Measurements from ENCODE around the gene AP3B1.
"Not testable (repeated sequence)": the region's sequence is repeated elsewhere in the genome, so short reads cannot be mapped to it uniquely, and the experiment has no call there.

The AP3B1 gene

GRCh38 chr5:78178356-78178755 lies 116.1 kb downstream of the AP3B1 start:
- H3K4me3 ChIP-seq (replicated peaks; ENCODE audit: insufficient read depth, low read length): no peak overlapping the region
- H3K27ac ChIP-seq (replicated peaks): no peak overlapping the region
- no peaks in the 10 kb centered on the region for H3K27me3 ChIP-seq (ENCODE audit: insufficient read depth, poor library complexity, severe bottlenecking)
- DNase-seq (ENCODE audit: low read depth in 1 of 2, low spot score in 1 of 2): no peak
- no peak for TF ChIP-seq REST (IDR thresholded peaks at IDR 0.05; ENCODE audit: insufficient replicate concordance, low read depth)
- no peak for TF ChIP-seq GABPA (IDR thresholded peaks at IDR 0.05; ENCODE audit: low read depth)
- TF ChIP-seq POLR2AphosphoS5 (IDR thresholded peaks at IDR 0.05; ENCODE audit: low read depth): no peak
- no peak for TF ChIP-seq CTCF (IDR thresholded peaks at IDR 0.05; ENCODE audit: insufficient read depth, low read length)
- TF ChIP-seq SPI1 (IDR thresholded peaks at IDR 0.05; ENCODE audit: borderline replicate concordance, low read depth): no peak

- not testable (repeated sequence) for H3K27me3 ChIP-seq (ENCODE audit: insufficient read depth, poor library complexity, severe bottlenecking); H3K27ac ChIP-seq (replicated peaks); DNase-seq (ENCODE audit: low read depth in 1 of 2, low spot score in 1 of 2); H3K4me3 ChIP-seq (replicated peaks; ENCODE audit: insufficient read depth, low read length)
These were observed 124.2 kb downstream of the AP3B1 start for GRCh38 chr5:78170335-78170734.

GRCh38 chr5:78162253-78162862 lies 132.1 kb downstream of the AP3B1 start:
- H3K4me3 ChIP-seq (replicated peaks; ENCODE audit: insufficient read depth, low read length): no peak overlapping the region
- no peak overlapping the region for H3K27ac ChIP-seq (replicated peaks)
- TF ChIP-seq POLR2AphosphoS5 (IDR thresholded peaks at IDR 0.05; ENCODE audit: low read depth): no peak
- TF ChIP-seq CTCF (IDR thresholded peaks at IDR 0.05; ENCODE audit: insufficient read depth, low read length): no peak
- TF ChIP-seq SPI1 (IDR thresholded peaks at IDR 0.05; ENCODE audit: borderline replicate concordance, low read depth): no peak
- TF ChIP-seq GABPA (IDR thresholded peaks at IDR 0.05; ENCODE audit: low read depth): no peak
- TF ChIP-seq REST (IDR thresholded peaks at IDR 0.05; ENCODE audit: insufficient replicate concordance, low read depth): no peak
- H3K27me3 ChIP-seq (ENCODE audit: insufficient read depth, poor library complexity, severe bottlenecking): no peaks in the 10 kb centered on the region
- peak in 1 of 2 experiments; percentile 2 for DNase-seq (ENCODE audit: low read depth in 1 of 2, low spot score in 1 of 2)

- no peak for DNase-seq (ENCODE audit: low read depth in 1 of 2, low spot score in 1 of 2)
- no peak overlapping the region for H3K27ac ChIP-seq (replicated peaks)
These were observed 137.5 kb downstream of the AP3B1 start for GRCh38 chr5:78157001-78157400.

More at GRCh38 chr5:78157001-78157400, 137.5 kb downstream of the AP3B1 start:
- H3K4me3 ChIP-seq (replicated peaks; ENCODE audit: insufficient read depth, low read length): no peak overlapping the region
- H3K27me3 ChIP-seq (ENCODE audit: insufficient read depth, poor library complexity, severe bottlenecking): no peaks in the 10 kb centered on the region
- TF ChIP-seq CTCF (IDR thresholded peaks at IDR 0.05; ENCODE audit: insufficient read depth, low read length): no peak
- TF ChIP-seq POLR2AphosphoS5 (IDR thresholded peaks at IDR 0.05; ENCODE audit: low read depth): no peak
- TF ChIP-seq SPI1 (IDR thresholded peaks at IDR 0.05; ENCODE audit: borderline replicate concordance, low read depth): no peak
- TF ChIP-seq GABPA (IDR thresholded peaks at IDR 0.05; ENCODE audit: low read depth): no peak
- no peak for TF ChIP-seq REST (IDR thresholded peaks at IDR 0.05; ENCODE audit: insufficient replicate concordance, low read depth)
